ENCODE results near the gene TBC1D8.

DNA sequence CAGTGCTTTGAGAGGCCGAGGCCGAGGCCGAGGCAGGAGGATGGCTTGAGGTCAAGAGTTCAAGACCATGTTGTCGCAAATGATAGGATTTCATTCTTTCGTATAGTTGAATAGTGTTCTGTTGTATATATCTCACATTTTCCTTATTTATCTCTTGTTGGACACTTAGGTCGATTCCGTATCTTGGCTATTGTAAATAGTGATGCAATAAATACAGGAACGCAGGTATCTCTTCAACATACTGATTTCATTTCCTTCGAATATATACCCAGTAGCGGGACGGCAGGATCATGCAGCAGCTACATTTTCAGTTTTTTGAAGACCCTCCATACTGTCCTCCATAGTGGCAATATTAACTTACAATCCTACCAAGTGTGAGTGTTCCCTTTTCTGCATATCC lies 4.1 kb downstream of the TBC1D8 start:
- TF ChIP-seq CTCF (IDR thresholded peaks at IDR 0.05) (no peak), EZH2 (IDR thresholded peaks at IDR 0.05; ENCODE audit: borderline replicate concordance, insufficient read depth, low read depth, low read length, poor library complexity, severe bottlenecking) (no peak)

All from B cell (primary cell).